Transverse colon (tissue), 4 donors: ENCODE measurements around the gene GRIK4. TPM values are rescaled to one million over a fixed set of nuclear protein-coding genes. Genes with fewer than 3 reads are reported as not detected.

Experiments used
- DNase-seq: peaks from one replicate; pipeline ENCODE4 v3.0.0-alpha.2; 2019
- H3K27ac ChIP-seq, 4 donors: fragments of 200-600 bp; sonication (generic); 2 replicates each; pipeline ENCODE4 v1.5.1; 2016 to 2018; ENCODE audit warnings: inconsistent platforms in 4 of 4
- H3K27me3 ChIP-seq: fragments of 200-600 bp; sonication (generic); 2 replicates; pipeline ENCODE4 v1.5.1; 2017; ENCODE audit warnings: inconsistent platforms
- H3K36me3 ChIP-seq, 4 donors: fragments of 200-600 bp; sonication (generic); 2 replicates each; pipeline ENCODE4 v1.5.1; 2017 to 2019; ENCODE audit warnings: inconsistent platforms in 4 of 4
- H3K4me1 ChIP-seq, 4 donors: fragments of 200-600 bp; sonication (generic); 2 replicates each; pipeline ENCODE4 v1.5.1; 2017 to 2020; ENCODE audit warnings: inconsistent platforms in 4 of 4
- H3K4me3 ChIP-seq, 4 donors: fragments of 200-600 bp; sonication (generic); 1 replicate in 1 of 4; 2 replicates in 3 of 4; pipeline versions ENCODE4 v1.5.1 to v1.6.1; 2017 to 2019; ENCODE audit warnings: inconsistent platforms in 4 of 4
- H3K9me3 ChIP-seq, 2 donors: fragments of 200-600 bp; sonication (generic); 2 replicates each; pipeline ENCODE4 v1.5.1; 2017 to 2019; ENCODE audit warnings: inconsistent platforms in 2 of 2
- EP300 ChIP-seq: sonication (generic); formaldehyde crosslinking; IDR thresholded peaks from one replicate; pipeline ENCODE4 v1.6.1; 2017; ENCODE audit warnings: antibody characterized with exemption, low read depth
- POLR2A ChIP-seq: fragments of 450-650 bp; IDR thresholded peaks from one replicate; pipeline ENCODE4 v1.6.1; 2016; ENCODE audit warnings: antibody characterized with exemption, mild to moderate bottlenecking, moderate library complexity
- POLR2AphosphoS5 ChIP-seq, 3 donors: sonication (generic); formaldehyde crosslinking; IDR thresholded peaks; one replicate each; pipeline ENCODE4 v1.6.1; 2016; ENCODE audit warnings: antibody characterized with exemption in 3 of 3
- WGBS, 2 donors: methylation state at CpG; one replicate each; pipeline ENCODE4 v1.1.5; 2018; ENCODE audit warnings: low coverage in 1 of 2; 5-methylcytosine and 5-hydroxymethylcytosine counted together
- in situ Hi-C, 4 donors: fragments of 200-750 bp; cut with MboI; loops; one replicate each; pipeline versions ENCODE4 v1.15.0 to v1.15.1; 2017; ENCODE audit warnings: low sequenced_read_pairs in 3 of 4, low pct_ligation_motif_present in 1 of 4, low pct_unique_long_range_greater_than_20kb in 1 of 4
- intact Hi-C: fragments of 100-400 bp; cut with DNase I; formaldehyde crosslinking; loops from one replicate; pipeline ENCODE4 v1.15.1; 2023; ENCODE audit warnings: low total_unique reads
- total RNA-seq, 4 donors: library from RNA; depleted of rRNA; stranded (reverse); fragments of >200 nt; gene quantifications; one replicate each; pipeline ENCODE4 v1.1.0, GENCODE V29; 2016
- TF ChIP-seq, protein P1 (sequence below), 5 experiments: fragments of 200-600 bp in 3 of 5; fragments of 450-650 bp in 2 of 5; sonication (generic) in 3 of 5; IDR thresholded peaks; 1 replicate in 2 of 5; 2 replicates in 3 of 5; pipeline ENCODE4 v1.5.1; 2016 to 2017; ENCODE audit warnings: antibody characterized with exemption in 5 of 5, inconsistent platforms in 3 of 5, mild to moderate bottlenecking in 2 of 5, moderate library complexity in 1 of 5

GRIK4 gene
- total RNA-seq, 4 donors from 2014 or later, result 2.6 TPM; not detected in 3

DNA sequence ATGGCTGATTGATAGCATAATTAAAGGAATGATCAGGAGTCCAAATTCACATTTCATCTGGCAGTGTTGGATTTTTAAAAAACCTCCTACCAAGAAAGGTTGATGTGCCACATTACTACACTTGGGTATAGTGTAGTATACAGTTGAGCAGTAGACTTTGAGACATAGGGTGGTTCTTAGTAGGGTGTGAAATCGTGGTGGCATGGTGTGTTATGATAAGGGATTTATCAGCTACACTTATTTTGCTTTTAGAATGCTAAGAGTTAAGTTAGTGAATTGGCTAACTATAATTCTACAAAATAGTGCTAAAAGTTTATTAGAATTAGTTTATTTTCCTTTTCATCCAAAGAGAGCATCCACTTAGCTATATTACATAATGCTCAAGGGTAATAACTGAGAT is 525.5 kb downstream of the GRIK4 start:
- no peaks in the 10 kb centered on the region for H3K27me3 ChIP-seq
- no peaks in the 10 kb centered on the region for H3K36me3 ChIP-seq
- peaks cover 0 to 10% (median 0%) of the 10 kb centered on the region in 4 donors for H3K4me1 ChIP-seq
- TF ChIP-seq EP300 (no peak), POLR2AphosphoS5 (IDR thresholded peaks at IDR 0.05) (no peak), POLR2A (no peak)
- TF ChIP-seq, protein P1, sequence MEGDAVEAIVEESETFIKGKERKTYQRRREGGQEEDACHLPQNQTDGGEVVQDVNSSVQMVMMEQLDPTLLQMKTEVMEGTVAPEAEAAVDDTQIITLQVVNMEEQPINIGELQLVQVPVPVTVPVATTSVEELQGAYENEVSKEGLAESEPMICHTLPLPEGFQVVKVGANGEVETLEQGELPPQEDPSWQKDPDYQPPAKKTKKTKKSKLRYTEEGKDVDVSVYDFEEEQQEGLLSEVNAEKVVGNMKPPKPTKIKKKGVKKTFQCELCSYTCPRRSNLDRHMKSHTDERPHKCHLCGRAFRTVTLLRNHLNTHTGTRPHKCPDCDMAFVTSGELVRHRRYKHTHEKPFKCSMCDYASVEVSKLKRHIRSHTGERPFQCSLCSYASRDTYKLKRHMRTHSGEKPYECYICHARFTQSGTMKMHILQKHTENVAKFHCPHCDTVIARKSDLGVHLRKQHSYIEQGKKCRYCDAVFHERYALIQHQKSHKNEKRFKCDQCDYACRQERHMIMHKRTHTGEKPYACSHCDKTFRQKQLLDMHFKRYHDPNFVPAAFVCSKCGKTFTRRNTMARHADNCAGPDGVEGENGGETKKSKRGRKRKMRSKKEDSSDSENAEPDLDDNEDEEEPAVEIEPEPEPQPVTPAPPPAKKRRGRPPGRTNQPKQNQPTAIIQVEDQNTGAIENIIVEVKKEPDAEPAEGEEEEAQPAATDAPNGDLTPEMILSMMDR (IDR thresholded peaks at IDR 0.05), result no peak
- no peak overlapping the region for H3K27ac ChIP-seq
- in situ Hi-C loops (no loop called here), intact Hi-C loops (no loop called here)
- no peaks in the 10 kb centered on the region for H3K9me3 ChIP-seq
- no peak overlapping the region for H3K4me3 ChIP-seq
- 50 to 64% methylated on average over 1 of the region's 1 CpG for WGBS, 2 donors
- no peak for DNase-seq

Other genes with a start within 250 kb of the GRIK4 start
- 1 to 10 TPM in 3 of 4 donors, not detected in 1; 1.3 to 9.4 (median 1.5) TPM for gene TLCD5, start 186.4 kb upstream of the GRIK4 start, total RNA-seq
- gene ARHGEF12, start 175.3 kb upstream of the GRIK4 start, total RNA-seq, result 100 to 1,000 TPM in 2 of 4 donors, 10 to 100 TPM in 2; 75.9 to 116 (median 94.3) TPM